HepG2 (cell line): Measurements from ENCODE around the gene USP5.

Source experiments
- ATF6 ChIP-seq: sonication (generic); formaldehyde crosslinking; conservative IDR thresholded peaks from 2 replicates; pipeline ENCODE4 v1.4.0; 2020; ENCODE audit warnings: missing genetic modification reagents
- IKZF1 ChIP-seq: fragments of 450-650 bp; IDR thresholded peaks from 2 replicates; pipeline ENCODE4 v1.7.1; 2016
- RFXANK ChIP-seq: IDR thresholded peaks from 2 replicates; pipeline ENCODE4 v1.6.1; 2016
- SMAD1 ChIP-seq: sonication (generic); formaldehyde crosslinking; IDR thresholded peaks from 2 replicates; pipeline ENCODE4 v1.4.0; 2020; ENCODE audit warnings: missing genetic modification reagents, low read depth, mild to moderate bottlenecking, borderline replicate concordance
- TF ChIP-seq, protein P1 (sequence below): sonication (generic); formaldehyde crosslinking; IDR thresholded peaks from 2 replicates; pipeline ENCODE4 v1.4.0; 2020; ENCODE audit warnings: low read depth, mild to moderate bottlenecking, missing genetic modification reagents

DNA sequence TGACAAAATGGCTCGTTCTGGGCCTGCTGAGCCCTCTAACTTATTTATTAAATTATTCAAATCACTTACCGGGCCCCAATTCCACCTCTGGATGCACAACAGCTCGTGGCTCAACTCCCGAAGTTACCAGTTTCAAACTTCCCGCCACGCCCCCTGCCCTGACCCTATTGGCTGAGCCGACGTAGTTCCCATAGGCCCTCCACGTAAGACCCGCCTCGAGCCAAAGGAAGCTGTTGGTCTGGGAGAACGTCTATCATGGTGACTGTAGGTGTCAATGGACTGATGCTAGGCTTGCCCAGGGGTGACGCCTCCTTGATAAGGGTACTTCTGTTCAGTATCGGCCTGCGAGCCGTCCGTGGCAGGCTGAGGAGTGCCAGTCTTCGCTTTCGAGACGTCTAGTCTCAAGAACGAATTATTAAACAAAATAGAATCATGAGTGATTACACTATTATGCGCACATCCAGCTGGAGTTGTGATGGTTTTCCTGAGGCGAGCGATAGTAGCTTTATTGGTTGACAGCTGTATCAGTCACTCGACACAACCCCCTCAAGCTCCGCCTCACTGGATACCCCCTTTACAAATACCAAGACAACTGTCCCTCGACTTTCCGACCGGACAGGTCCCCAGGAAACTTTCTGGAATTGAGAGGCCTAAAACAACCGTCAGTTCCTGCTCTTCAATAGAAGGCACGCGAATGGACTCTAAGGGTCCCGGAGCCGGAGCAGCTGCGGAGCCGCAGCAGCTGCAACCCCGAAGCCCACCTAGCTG, 613 bp upstream of the USP5 start, which contains the start of gene CDCA3:
- TF ChIP-seq RFXANK (CRISPR knock-in tag) (no peak), SMAD1 (CRISPR knock-in tag) (no peak), IKZF1 (no peak), ATF6 (CRISPR knock-in tag) (no peak)
- TF ChIP-seq, protein P1, sequence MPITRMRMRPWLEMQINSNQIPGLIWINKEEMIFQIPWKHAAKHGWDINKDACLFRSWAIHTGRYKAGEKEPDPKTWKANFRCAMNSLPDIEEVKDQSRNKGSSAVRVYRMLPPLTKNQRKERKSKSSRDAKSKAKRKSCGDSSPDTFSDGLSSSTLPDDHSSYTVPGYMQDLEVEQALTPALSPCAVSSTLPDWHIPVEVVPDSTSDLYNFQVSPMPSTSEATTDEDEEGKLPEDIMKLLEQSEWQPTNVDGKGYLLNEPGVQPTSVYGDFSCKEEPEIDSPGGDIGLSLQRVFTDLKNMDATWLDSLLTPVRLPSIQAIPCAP (CRISPR knock-in tag) = no peak
